Measurements from ENCODE around the gene KDM2B.
A peak's percentile ranks its signal among the peaks of the same experiment; 100 is the strongest.
"Not testable (repeated sequence)": the region's sequence is repeated elsewhere in the genome, so short reads cannot be mapped to it uniquely, and the experiment has no call there.

Gene KDM2B

GRCh38 chr12:121603581-121603980, 22.8 kb upstream of the KDM2B start:
- H3K4me3 Mint-ChIP-seq = no peak overlapping the region
- H3K4me1 Mint-ChIP-seq (ENCODE audit: low read depth) = peaks cover 6% of the 10 kb centered on the region
- no peaks in the 10 kb centered on the region for H3K36me3 Mint-ChIP-seq (ENCODE audit: low read depth)
- H3K27ac Mint-ChIP-seq = no peak overlapping the region
- no peaks in the 10 kb centered on the region for H3K27me3 Mint-ChIP-seq (ENCODE audit: low read depth)
- no peaks in the 10 kb centered on the region for H3K9me3 Mint-ChIP-seq
- DNase-seq (ENCODE audit: low spot score) = no peak

- Mint-ChIP-seq H3K27ac (no peak overlapping the region), H3K9me3 (no peaks in the 10 kb centered on the region), H3K4me1 (ENCODE audit: low read depth) (peaks cover 7% of the 10 kb centered on the region), H3K27me3 (ENCODE audit: low read depth) (no peaks in the 10 kb centered on the region), H3K36me3 (ENCODE audit: low read depth) (no peaks in the 10 kb centered on the region), H3K4me3 (no peak overlapping the region)
- DNase-seq (ENCODE audit: low spot score) = no peak
Observed at GRCh38 chr12:121602766-121603165, 21.9 kb upstream of the KDM2B start.

GRCh38 chr12:121600702-121601336, 20.0 kb upstream of the KDM2B start:
- peaks cover 2% of the 10 kb centered on the region for H3K36me3 Mint-ChIP-seq (ENCODE audit: low read depth)
- peaks cover 7% of the 10 kb centered on the region for H3K4me1 Mint-ChIP-seq (ENCODE audit: low read depth)
- no peak for DNase-seq (ENCODE audit: low spot score)
- no peaks in the 10 kb centered on the region for H3K9me3 Mint-ChIP-seq
- H3K27ac Mint-ChIP-seq = no peak overlapping the region
- H3K27me3 Mint-ChIP-seq (ENCODE audit: low read depth) = no peaks in the 10 kb centered on the region
- no peak overlapping the region for H3K4me3 Mint-ChIP-seq

GRCh38 chr12:121596526-121596925, 15.7 kb upstream of the KDM2B start:
- no peak for DNase-seq (ENCODE audit: low spot score)
- no peaks in the 10 kb centered on the region for H3K27me3 Mint-ChIP-seq (ENCODE audit: low read depth)

GRCh38 chr12:121595520-121595919, 14.7 kb upstream of the KDM2B start:
- H3K36me3 Mint-ChIP-seq (ENCODE audit: low read depth) = peaks cover 19% of the 10 kb centered on the region
- DNase-seq (ENCODE audit: low spot score) = no peak
- no peaks in the 10 kb centered on the region for H3K9me3 Mint-ChIP-seq
- no peaks in the 10 kb centered on the region for H3K27me3 Mint-ChIP-seq (ENCODE audit: low read depth)
- no peak overlapping the region for H3K4me3 Mint-ChIP-seq
- peaks cover 25% of the 10 kb centered on the region for H3K4me1 Mint-ChIP-seq (ENCODE audit: low read depth)
- H3K27ac Mint-ChIP-seq = peak overlapping the region; percentile 67

More at GRCh38 chr12:121596526-121596925, 15.7 kb upstream of the KDM2B start:
- Mint-ChIP-seq H3K4me3 (no peak overlapping the region), H3K36me3 (ENCODE audit: low read depth) (peaks cover 18% of the 10 kb centered on the region), H3K27ac (no peak overlapping the region), H3K4me1 (ENCODE audit: low read depth) (peaks cover 16% of the 10 kb centered on the region), H3K9me3 (no peaks in the 10 kb centered on the region)

- Mint-ChIP-seq H3K36me3 (ENCODE audit: low read depth) (peaks cover 19% of the 10 kb centered on the region), H3K27ac (peak overlapping the region; percentile 79), H3K4me3 (peak overlapping the region; percentile 43), H3K4me1 (ENCODE audit: low read depth) (peaks cover 22% of the 10 kb centered on the region), H3K9me3 (no peaks in the 10 kb centered on the region), H3K27me3 (ENCODE audit: low read depth) (no peaks in the 10 kb centered on the region)
- no peak for DNase-seq (ENCODE audit: low spot score)
Observed at GRCh38 chr12:121592320-121592719, 11.5 kb upstream of the KDM2B start.

- Mint-ChIP-seq H3K9me3 (no peaks in the 10 kb centered on the region), H3K4me3 (peak overlapping the region; percentile 83), H3K27me3 (ENCODE audit: low read depth) (no peaks in the 10 kb centered on the region), H3K27ac (peak overlapping the region; percentile 99), H3K4me1 (ENCODE audit: low read depth) (peaks cover 22% of the 10 kb centered on the region), H3K36me3 (ENCODE audit: low read depth) (peaks cover 19% of the 10 kb centered on the region)
- peak; percentile 82 for DNase-seq (ENCODE audit: low spot score)
Observed at GRCh38 chr12:121590476-121591143, 9.8 kb upstream of the KDM2B start.

GRCh38 chr12:121584885-121585284, 4.1 kb upstream of the KDM2B start:
- H3K4me3 Mint-ChIP-seq; H3K27ac Mint-ChIP-seq; H3K27me3 Mint-ChIP-seq (ENCODE audit: low read depth); DNase-seq (ENCODE audit: low spot score); H3K36me3 Mint-ChIP-seq (ENCODE audit: low read depth); H3K9me3 Mint-ChIP-seq: not testable (repeated sequence)
- peaks cover 30% of the 10 kb centered on the region for H3K4me1 Mint-ChIP-seq (ENCODE audit: low read depth)

GRCh38 chr12:121583334-121583661, 2.5 kb upstream of the KDM2B start:
- H3K36me3 Mint-ChIP-seq (ENCODE audit: low read depth); H3K27ac Mint-ChIP-seq; DNase-seq (ENCODE audit: low spot score); H3K27me3 Mint-ChIP-seq (ENCODE audit: low read depth); H3K9me3 Mint-ChIP-seq: not testable (repeated sequence)
- H3K4me3 Mint-ChIP-seq = peak overlapping the region; percentile 98
- H3K4me1 Mint-ChIP-seq (ENCODE audit: low read depth) = peaks cover 29% of the 10 kb centered on the region

GRCh38 chr12:121582583-121583333, 1.9 kb upstream of the KDM2B start:
- Mint-ChIP-seq H3K4me3 (peak overlapping the region; percentile 98), H3K4me1 (ENCODE audit: low read depth) (peaks cover 29% of the 10 kb centered on the region), H3K36me3 (ENCODE audit: low read depth) (peaks cover 9% of the 10 kb centered on the region)

GRCh38 chr12:121581686-121582429, 1.0 kb upstream of the KDM2B start:
- no peaks in the 10 kb centered on the region for H3K9me3 Mint-ChIP-seq
- peak overlapping the region; percentile 98 for H3K4me3 Mint-ChIP-seq
- H3K27ac Mint-ChIP-seq = peak overlapping the region; percentile 99
- H3K36me3 Mint-ChIP-seq (ENCODE audit: low read depth) = peaks cover 11% of the 10 kb centered on the region
- no peaks in the 10 kb centered on the region for H3K27me3 Mint-ChIP-seq (ENCODE audit: low read depth)
- DNase-seq (ENCODE audit: low spot score) = no peak
- peaks cover 29% of the 10 kb centered on the region for H3K4me1 Mint-ChIP-seq (ENCODE audit: low read depth)

More at GRCh38 chr12:121582583-121583333, 1.9 kb upstream of the KDM2B start:
- DNase-seq (ENCODE audit: low spot score) = no peak
- Mint-ChIP-seq H3K27ac (peak overlapping the region; percentile 68), H3K27me3 (ENCODE audit: low read depth) (no peaks in the 10 kb centered on the region), H3K9me3 (no peaks in the 10 kb centered on the region)

- peaks cover 16% of the 10 kb centered on the region for H3K36me3 Mint-ChIP-seq (ENCODE audit: low read depth)
- H3K4me1 Mint-ChIP-seq (ENCODE audit: low read depth) = peaks cover 27% of the 10 kb centered on the region
- H3K27ac Mint-ChIP-seq = peak overlapping the region; percentile 99
- no peaks in the 10 kb centered on the region for H3K9me3 Mint-ChIP-seq
- peak; percentile 70 for DNase-seq (ENCODE audit: low spot score)
- H3K4me3 Mint-ChIP-seq = peak overlapping the region; percentile 98
- H3K27me3 Mint-ChIP-seq (ENCODE audit: low read depth) = no peaks in the 10 kb centered on the region
Observed at GRCh38 chr12:121579981-121580868, 598 bp downstream of the KDM2B start.

- peaks cover 23% of the 10 kb centered on the region for H3K36me3 Mint-ChIP-seq (ENCODE audit: low read depth)
- peaks cover 27% of the 10 kb centered on the region for H3K4me1 Mint-ChIP-seq (ENCODE audit: low read depth)
- H3K4me3 Mint-ChIP-seq = peak overlapping the region; percentile 98
- peak overlapping the region; percentile 99 for H3K27ac Mint-ChIP-seq
- DNase-seq (ENCODE audit: low spot score) = no peak
- no peaks in the 10 kb centered on the region for H3K9me3 Mint-ChIP-seq
- H3K27me3 Mint-ChIP-seq (ENCODE audit: low read depth) = no peaks in the 10 kb centered on the region
Observed at GRCh38 chr12:121579190-121579791, 1.5 kb downstream of the KDM2B start.

All from T-helper 2 cell treated with Interferon-gamma antibody and Interleukin-4, amounts not matched to agents 5 μg/mL and 100 μg/mL, for 36 hours (primary cell).